CD4-positive, alpha-beta T cell treated with Interleukin-6 for 4 hours (primary cell): Measurements from ENCODE around the gene LIMS4.
"Not testable (repeated sequence)": the region's sequence is repeated elsewhere in the genome, so short reads cannot be mapped to it uniquely, and the experiment has no call there.

Source experiments
- DNase-seq: peaks from one replicate; pipeline ENCODE4 v3.0.0-alpha.2; 2020; ENCODE audit warnings: mixed read lengths

Gene LIMS4

GRCh38 chr2:110472171-110473058 is at the start of gene LIMS4:
LIMS4 (minus strand) TSS chr2:110472816; CDS start chr2:110472778, 38 bp downstream.
- DNase-seq, result not testable (repeated sequence)

- DNase-seq, result not testable (repeated sequence)
Measured at GRCh38 chr2:110499755-110500377, 27.2 kb upstream of the LIMS4 start.

GRCh38 chr2:110496027-110496426 is 23.4 kb upstream of the LIMS4 start:
- DNase-seq, result not testable (repeated sequence)

GRCh38 chr2:110494488-110494887 is 21.9 kb upstream of the LIMS4 start:
- DNase-seq, result not testable (repeated sequence)

- not testable (repeated sequence) for DNase-seq
Measured at GRCh38 chr2:110488991-110489390, 16.4 kb upstream of the LIMS4 start.

GRCh38 chr2:110482697-110483096 is 10.1 kb upstream of the LIMS4 start:
- not testable (repeated sequence) for DNase-seq

GRCh38 chr2:110481200-110481599 is 8.6 kb upstream of the LIMS4 start:
- not testable (repeated sequence) for DNase-seq

GRCh38 chr2:110480084-110480483 is 7.5 kb upstream of the LIMS4 start:
- not testable (repeated sequence) for DNase-seq

GRCh38 chr2:110477370-110477769 is 4.8 kb upstream of the LIMS4 start:
- DNase-seq, result not testable (repeated sequence)

- not testable (repeated sequence) for DNase-seq
Measured at GRCh38 chr2:110476952-110477351, 4.3 kb upstream of the LIMS4 start.

GRCh38 chr2:110475627-110476359 is 3.2 kb upstream of the LIMS4 start:
- not testable (repeated sequence) for DNase-seq

GRCh38 chr2:110474898-110475297 is 2.3 kb upstream of the LIMS4 start:
- not testable (repeated sequence) for DNase-seq

- not testable (repeated sequence) for DNase-seq
Measured at GRCh38 chr2:110473059-110473358, 393 bp upstream of the LIMS4 start.

- DNase-seq, result not testable (repeated sequence)
Measured at GRCh38 chr2:110468921-110469320, 3.7 kb downstream of the LIMS4 start.

- not testable (repeated sequence) for DNase-seq
Measured at GRCh38 chr2:110465312-110465711, 7.3 kb downstream of the LIMS4 start.

- DNase-seq, result not testable (repeated sequence)
Measured at GRCh38 chr2:110462458-110462857, 10.2 kb downstream of the LIMS4 start.

GRCh38 chr2:110460318-110460717 is 12.3 kb downstream of the LIMS4 start:
- DNase-seq, result not testable (repeated sequence)

GRCh38 chr2:110457214-110457590 is 15.4 kb downstream of the LIMS4 start:
- not testable (repeated sequence) for DNase-seq

GRCh38 chr2:110456291-110457213 is 16.1 kb downstream of the LIMS4 start:
- DNase-seq, result not testable (repeated sequence)

GRCh38 chr2:110455080-110455670 is 17.4 kb downstream of the LIMS4 start:
- DNase-seq, result not testable (repeated sequence)

GRCh38 chr2:110450951-110451350 is 21.7 kb downstream of the LIMS4 start:
- DNase-seq, result not testable (repeated sequence)
